ENCODE results near the gene KCNC1. TPM values are rescaled to one million over a fixed set of nuclear protein-coding genes. Genes with fewer than 3 reads are reported as not detected.

KCNC1 gene
- total RNA-seq, 2 donors from 2014 or later = not detected

GRCh38 chr11:17776212-17776875, 41.8 kb downstream of the KCNC1 start:
- no peaks in the 10 kb centered on the region for H3K27me3 ChIP-seq (replicated peaks; ENCODE audit: insufficient read depth)
- no peak overlapping the region for H3K4me3 ChIP-seq
- no peaks in the 10 kb centered on the region for H3K4me1 ChIP-seq (ENCODE audit: control insufficient read depth in 1 of 2, low read depth in 2 of 2)
- H3K36me3 ChIP-seq = no peaks in the 10 kb centered on the region
- no peak overlapping the region for H3K27ac ChIP-seq
- ATAC-seq (ENCODE audit: insufficient number of reproducible peaks, low FRiP score, low read depth) = no peak
- DNase-seq (ENCODE audit: low spot score) = no peak
- TF ChIP-seq, protein P1, sequence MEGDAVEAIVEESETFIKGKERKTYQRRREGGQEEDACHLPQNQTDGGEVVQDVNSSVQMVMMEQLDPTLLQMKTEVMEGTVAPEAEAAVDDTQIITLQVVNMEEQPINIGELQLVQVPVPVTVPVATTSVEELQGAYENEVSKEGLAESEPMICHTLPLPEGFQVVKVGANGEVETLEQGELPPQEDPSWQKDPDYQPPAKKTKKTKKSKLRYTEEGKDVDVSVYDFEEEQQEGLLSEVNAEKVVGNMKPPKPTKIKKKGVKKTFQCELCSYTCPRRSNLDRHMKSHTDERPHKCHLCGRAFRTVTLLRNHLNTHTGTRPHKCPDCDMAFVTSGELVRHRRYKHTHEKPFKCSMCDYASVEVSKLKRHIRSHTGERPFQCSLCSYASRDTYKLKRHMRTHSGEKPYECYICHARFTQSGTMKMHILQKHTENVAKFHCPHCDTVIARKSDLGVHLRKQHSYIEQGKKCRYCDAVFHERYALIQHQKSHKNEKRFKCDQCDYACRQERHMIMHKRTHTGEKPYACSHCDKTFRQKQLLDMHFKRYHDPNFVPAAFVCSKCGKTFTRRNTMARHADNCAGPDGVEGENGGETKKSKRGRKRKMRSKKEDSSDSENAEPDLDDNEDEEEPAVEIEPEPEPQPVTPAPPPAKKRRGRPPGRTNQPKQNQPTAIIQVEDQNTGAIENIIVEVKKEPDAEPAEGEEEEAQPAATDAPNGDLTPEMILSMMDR (IDR thresholded peaks at IDR 0.05) = no peak
- H3K9me3 ChIP-seq = no peaks in the 10 kb centered on the region

- DNase-seq (ENCODE audit: low spot score) (no peak), ATAC-seq (ENCODE audit: insufficient number of reproducible peaks, low FRiP score, low read depth) (no peak)
- no peak overlapping the region for H3K4me3 ChIP-seq
- no peaks in the 10 kb centered on the region for H3K4me1 ChIP-seq (ENCODE audit: control insufficient read depth in 1 of 2, low read depth in 2 of 2)
- H3K27ac ChIP-seq = no peak overlapping the region
- no peaks in the 10 kb centered on the region for H3K27me3 ChIP-seq (replicated peaks; ENCODE audit: insufficient read depth)
- TF ChIP-seq, protein P1 (IDR thresholded peaks at IDR 0.05) = no peak
- no peaks in the 10 kb centered on the region for H3K9me3 ChIP-seq
- H3K36me3 ChIP-seq = no peaks in the 10 kb centered on the region
Measured at GRCh38 chr11:17777086-17777737, 42.6 kb downstream of the KCNC1 start.

- TF ChIP-seq, protein P1 (IDR thresholded peaks at IDR 0.05) = no peak
- DNase-seq (ENCODE audit: low spot score) (no peak), ATAC-seq (ENCODE audit: insufficient number of reproducible peaks, low FRiP score, low read depth) (no peak)
- no peak overlapping the region for H3K4me3 ChIP-seq
- H3K27ac ChIP-seq = no peak overlapping the region
- no peaks in the 10 kb centered on the region for H3K9me3 ChIP-seq
- H3K4me1 ChIP-seq (ENCODE audit: control insufficient read depth in 1 of 2, low read depth in 2 of 2) = no peaks in the 10 kb centered on the region
- H3K36me3 ChIP-seq = no peaks in the 10 kb centered on the region
- H3K27me3 ChIP-seq (replicated peaks; ENCODE audit: insufficient read depth) = no peaks in the 10 kb centered on the region
Measured at GRCh38 chr11:17777738-17778091, 43.1 kb downstream of the KCNC1 start.

DNA sequence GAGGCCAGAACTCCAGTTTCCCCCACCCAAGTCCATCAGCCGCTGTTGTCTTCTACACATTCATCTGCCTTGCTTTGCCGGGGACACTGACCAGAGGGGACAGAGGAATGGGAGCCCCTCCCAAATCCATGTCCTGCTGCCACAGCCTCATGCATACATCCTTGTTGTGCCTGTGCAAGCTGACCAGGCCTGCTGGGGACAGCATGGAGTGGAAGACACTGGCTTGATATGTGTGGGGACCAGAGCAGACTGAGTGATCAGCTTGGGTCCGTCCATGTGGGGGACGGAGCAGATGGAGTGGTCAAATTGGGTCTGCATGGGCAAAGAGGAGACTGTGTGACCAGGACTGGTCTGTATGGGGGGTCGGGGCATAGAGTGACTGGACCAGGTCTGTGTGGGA, 43.8 kb downstream of the KCNC1 start:
- TF ChIP-seq, protein P1 (IDR thresholded peaks at IDR 0.05) = no peak
- no peak overlapping the region for H3K4me3 ChIP-seq
- H3K9me3 ChIP-seq = no peaks in the 10 kb centered on the region
- no peaks in the 10 kb centered on the region for H3K36me3 ChIP-seq
- no peak for ATAC-seq (ENCODE audit: insufficient number of reproducible peaks, low FRiP score, low read depth)
- H3K27me3 ChIP-seq (replicated peaks; ENCODE audit: insufficient read depth) = no peaks in the 10 kb centered on the region
- no peak overlapping the region for H3K27ac ChIP-seq
- DNase-seq (ENCODE audit: low spot score) = no peak
- H3K4me1 ChIP-seq (ENCODE audit: control insufficient read depth in 1 of 2, low read depth in 2 of 2) = no peaks in the 10 kb centered on the region

DNA sequence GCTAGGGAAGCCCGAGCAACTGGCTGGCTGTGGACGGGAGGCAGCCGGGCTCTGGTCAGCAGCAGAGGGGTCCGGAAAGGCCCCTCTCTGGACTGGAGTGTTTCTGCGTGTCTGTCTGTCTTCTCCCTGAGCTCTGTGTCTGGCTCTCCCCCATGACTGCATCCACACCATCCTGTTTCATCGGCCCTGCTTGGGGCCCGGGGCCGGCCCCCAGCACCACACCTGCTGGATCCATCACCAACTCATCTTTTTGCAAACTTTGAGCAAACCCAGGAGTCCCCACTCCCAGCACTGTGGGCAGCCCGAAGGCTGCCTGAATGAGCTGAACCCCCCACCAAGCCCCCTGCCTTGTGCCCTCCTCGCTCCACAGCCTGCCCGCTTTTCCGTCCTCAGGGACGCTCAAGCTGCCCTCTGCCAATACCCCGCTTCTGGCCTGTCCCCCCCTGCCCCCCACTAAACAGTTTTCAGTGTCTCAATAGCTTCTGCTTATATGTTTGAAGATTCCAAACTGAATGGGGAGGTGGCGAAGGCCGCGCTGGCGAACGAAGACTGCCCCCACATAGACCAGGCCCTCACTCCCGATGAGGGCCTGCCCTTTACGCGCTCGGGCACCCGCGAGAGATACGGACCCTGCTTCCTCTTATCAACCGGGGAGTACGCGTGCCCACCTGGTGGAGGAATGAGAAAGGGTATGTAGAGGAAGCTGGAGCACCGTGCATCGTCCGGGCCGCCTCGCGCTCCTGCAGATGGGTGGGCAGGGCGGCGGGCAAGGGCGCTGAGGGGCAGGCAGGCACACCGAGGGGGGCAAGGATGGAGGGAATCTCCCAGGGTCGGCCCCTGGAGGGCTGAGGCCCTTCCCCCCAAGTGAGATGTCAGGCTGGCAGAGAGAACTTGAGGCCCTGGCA, 44.6 kb downstream of the KCNC1 start:
- Histone ChIP-seq H3K4me1 (ENCODE audit: control insufficient read depth in 1 of 2, low read depth in 2 of 2) (no peaks in the 10 kb centered on the region), H3K36me3 (no peaks in the 10 kb centered on the region), H3K4me3 (no peak overlapping the region), H3K9me3 (no peaks in the 10 kb centered on the region), H3K27ac (no peak overlapping the region), H3K27me3 (replicated peaks; ENCODE audit: insufficient read depth) (no peaks in the 10 kb centered on the region)
- TF ChIP-seq, protein P1 (IDR thresholded peaks at IDR 0.05) = no peak
- DNase-seq (ENCODE audit: low spot score) = no peak
- ATAC-seq (ENCODE audit: insufficient number of reproducible peaks, low FRiP score, low read depth) = no peak

All from thoracic aorta (tissue), 2 donors.